ENCODE data around the gene ADSS2.
"Not testable (repeated sequence)": the region's sequence is repeated elsewhere in the genome, so short reads cannot be mapped to it uniquely, and the experiment has no call there.

The ADSS2 gene

DNA sequence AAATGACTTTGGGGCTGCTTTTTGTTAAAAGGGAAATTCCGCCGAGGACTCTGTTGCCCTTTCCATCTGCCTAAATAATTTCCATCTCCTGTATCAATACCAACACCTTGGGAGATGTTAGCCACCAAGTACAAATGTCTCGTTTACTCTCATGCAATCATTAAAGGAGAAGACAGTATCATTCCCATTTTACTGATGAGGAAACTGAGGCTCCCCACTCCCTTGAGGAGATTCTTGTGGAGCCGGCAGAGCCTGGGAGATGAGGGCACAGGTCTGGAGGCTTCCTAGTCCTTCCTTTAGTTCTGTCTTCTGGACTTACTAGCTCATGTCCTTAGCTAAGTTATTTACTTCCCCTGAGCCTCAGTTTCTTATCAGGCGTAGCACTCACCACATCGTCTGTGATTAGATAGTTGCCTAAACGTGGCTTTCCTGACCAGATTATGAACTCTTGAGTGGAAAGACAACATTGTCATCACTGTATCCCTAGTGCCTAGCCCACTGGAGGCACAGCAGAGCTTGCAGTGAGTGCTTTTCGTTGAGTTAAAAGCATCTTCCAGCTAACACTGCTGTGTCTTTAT is 81.6 kb downstream of the ADSS2 start:
- in situ Hi-C loops (cut with HindIII; ENCODE audit: low sequenced_read_pairs), result no loop called here
- TF ChIP-seq, protein P1, sequence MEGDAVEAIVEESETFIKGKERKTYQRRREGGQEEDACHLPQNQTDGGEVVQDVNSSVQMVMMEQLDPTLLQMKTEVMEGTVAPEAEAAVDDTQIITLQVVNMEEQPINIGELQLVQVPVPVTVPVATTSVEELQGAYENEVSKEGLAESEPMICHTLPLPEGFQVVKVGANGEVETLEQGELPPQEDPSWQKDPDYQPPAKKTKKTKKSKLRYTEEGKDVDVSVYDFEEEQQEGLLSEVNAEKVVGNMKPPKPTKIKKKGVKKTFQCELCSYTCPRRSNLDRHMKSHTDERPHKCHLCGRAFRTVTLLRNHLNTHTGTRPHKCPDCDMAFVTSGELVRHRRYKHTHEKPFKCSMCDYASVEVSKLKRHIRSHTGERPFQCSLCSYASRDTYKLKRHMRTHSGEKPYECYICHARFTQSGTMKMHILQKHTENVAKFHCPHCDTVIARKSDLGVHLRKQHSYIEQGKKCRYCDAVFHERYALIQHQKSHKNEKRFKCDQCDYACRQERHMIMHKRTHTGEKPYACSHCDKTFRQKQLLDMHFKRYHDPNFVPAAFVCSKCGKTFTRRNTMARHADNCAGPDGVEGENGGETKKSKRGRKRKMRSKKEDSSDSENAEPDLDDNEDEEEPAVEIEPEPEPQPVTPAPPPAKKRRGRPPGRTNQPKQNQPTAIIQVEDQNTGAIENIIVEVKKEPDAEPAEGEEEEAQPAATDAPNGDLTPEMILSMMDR (IDR thresholded peaks at IDR 0.05; ENCODE audit: low read depth, low read length, missing control alignments), result no peak
- no peak overlapping the region for H3K4me3 ChIP-seq (ENCODE audit: low read depth, low read length)
- DNase-seq (ENCODE audit: low read depth), result no peak

DNA sequence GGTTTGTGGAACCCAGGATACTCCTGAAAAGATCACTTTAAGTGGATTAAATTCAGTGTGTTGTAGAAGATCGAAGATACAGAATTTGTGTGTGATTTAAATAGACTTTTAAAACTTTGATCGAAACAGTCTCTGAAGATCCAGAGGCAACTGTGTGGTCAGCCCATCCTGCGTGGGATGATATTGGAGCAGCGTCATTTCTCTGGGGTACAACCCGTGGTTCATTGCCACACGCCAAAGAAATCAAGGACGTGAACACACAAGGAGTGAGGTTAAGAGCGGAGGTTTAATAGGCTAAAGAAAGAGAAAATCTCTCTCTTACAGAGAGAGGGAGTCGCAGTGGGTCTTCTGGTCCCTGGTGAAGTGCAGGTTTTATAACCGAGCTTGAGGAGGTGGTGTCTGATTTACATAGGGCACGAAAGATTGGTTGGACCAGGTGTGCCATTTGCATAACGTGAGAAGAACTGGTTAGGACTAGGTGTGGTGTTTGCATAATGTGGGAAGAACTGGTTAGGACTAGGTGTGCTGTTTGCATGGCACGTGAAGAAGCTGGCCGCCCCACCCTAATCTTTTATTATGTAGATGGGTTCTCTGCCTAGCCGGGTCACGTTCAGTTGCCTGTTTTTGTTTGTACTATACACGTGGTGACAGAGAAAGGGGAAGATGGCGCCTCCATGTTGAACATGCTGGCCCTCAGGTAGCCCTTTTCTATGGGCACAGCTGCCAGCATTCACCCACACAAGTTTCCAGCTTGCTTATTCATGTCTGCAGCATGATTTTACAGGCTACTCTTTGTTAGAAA is 82.3 kb downstream of the ADSS2 start:
- TF ChIP-seq, protein P1 (IDR thresholded peaks at IDR 0.05; ENCODE audit: low read depth, low read length, missing control alignments), result no peak
- in situ Hi-C loops (cut with HindIII; ENCODE audit: low sequenced_read_pairs), result no loop called here
- no peak overlapping the region for H3K4me3 ChIP-seq (ENCODE audit: low read depth, low read length)
- no peak for DNase-seq (ENCODE audit: low read depth)

DNA sequence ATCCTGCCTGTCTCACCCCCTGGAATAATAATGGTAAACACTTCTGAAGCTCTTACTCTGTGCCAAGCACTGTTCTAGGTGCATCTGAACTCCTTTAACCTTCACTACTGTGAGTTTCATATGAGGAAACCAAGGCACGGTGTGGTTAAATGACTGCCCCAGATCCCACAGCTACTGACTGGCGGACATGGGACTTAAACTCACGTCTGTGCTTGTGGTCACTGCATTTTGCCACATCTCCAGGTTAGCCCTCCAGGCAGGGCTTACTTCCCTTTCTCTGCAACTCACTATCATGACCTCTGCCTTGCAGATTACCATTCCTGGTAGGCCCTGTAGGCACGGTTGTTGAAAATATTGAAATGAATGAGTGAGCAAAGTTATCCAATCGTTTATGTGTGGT is 83.4 kb downstream of the ADSS2 start:
- no peak for DNase-seq (ENCODE audit: low read depth)
- H3K4me3 ChIP-seq (ENCODE audit: low read depth, low read length), result no peak overlapping the region
- in situ Hi-C loops (cut with HindIII; ENCODE audit: low sequenced_read_pairs), result no loop called here
- TF ChIP-seq, protein P1 (IDR thresholded peaks at IDR 0.05; ENCODE audit: low read depth, low read length, missing control alignments), result no peak

DNA sequence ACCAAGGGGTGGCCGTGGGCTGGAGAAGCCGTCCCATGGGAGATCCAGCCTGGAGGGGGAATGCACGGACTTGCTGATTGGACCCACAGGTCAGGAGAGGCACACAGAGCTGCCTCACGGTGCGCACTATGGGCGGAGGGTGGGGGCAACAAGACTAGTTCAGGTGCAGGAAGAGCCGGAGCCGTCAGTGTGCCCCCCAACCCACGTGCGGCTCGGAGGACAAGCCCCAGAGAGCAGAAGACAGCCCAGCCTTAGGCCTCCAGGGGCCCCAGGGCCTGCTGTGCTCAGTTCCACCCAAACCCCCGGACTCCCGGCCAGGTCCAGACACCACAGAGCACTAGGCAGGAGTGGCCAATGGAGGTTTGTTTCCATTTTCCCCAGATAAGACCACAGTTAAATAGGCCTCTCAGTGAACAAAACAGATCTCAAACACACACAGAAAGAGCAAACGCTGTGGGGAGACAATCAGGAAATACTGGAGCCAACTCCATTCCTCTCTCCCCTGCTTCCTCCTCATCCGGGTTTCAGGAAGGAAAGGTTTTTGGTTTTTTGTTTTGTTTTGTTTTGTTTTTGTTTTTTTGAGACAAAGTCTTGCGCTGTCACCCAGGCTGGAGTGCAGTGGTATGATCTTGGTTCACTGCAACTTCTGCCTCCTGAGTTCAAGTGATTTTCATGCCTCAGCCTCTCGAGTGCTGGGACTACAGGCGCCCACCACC is 84.2 kb downstream of the ADSS2 start:
- in situ Hi-C loops (cut with HindIII; ENCODE audit: low sequenced_read_pairs), result no loop called here
- DNase-seq (ENCODE audit: low read depth), result no peak
- no peak overlapping the region for H3K4me3 ChIP-seq (ENCODE audit: low read depth, low read length)
- TF ChIP-seq, protein P1 (IDR thresholded peaks at IDR 0.05; ENCODE audit: low read depth, low read length, missing control alignments), result no peak

DNA sequence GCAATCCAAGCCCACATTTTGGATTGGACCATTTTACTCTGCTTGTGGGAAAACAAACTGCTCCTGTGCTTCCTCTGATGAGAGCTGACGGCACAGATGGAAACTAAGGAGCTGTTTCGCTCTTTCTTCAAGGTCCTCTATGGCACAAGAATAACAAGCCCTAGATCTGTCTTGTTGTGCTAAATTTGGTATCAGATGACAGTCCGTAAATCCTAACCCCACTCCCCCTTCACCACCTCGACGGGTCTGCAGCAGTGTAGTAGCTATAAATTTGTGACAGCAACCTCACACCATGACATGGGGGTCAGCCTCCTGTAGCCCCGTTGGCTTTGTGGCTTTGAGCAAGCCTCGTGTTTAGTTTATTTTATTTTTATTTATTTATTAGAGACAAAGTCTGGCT is 85.9 kb downstream of the ADSS2 start:
- TF ChIP-seq, protein P1 (IDR thresholded peaks at IDR 0.05; ENCODE audit: low read depth, low read length, missing control alignments), result no peak
- DNase-seq (ENCODE audit: low read depth), result no peak
- in situ Hi-C loops (cut with HindIII; ENCODE audit: low sequenced_read_pairs), result no loop called here
- no peak overlapping the region for H3K4me3 ChIP-seq (ENCODE audit: low read depth, low read length)

DNA sequence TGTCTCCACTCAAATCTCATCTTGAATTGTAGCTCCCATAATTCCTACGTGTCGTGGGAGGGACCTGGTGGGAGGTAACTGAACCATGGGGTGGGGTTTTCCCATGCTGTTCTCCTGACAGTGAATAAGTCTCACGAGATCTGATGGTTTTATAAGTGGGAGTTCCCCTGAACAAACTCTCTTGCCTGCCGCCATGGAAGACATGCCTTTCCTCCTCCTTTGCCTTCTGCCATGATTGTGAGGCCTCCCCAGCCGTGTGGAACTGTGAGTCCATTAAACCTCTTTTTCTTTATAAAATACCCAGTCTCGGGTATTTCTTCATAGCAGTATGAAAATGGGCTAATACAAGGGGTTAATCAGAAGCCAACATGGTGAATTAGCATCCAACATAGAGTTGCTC is 86.4 kb downstream of the ADSS2 start:
- in situ Hi-C loops (cut with HindIII; ENCODE audit: low sequenced_read_pairs), result not testable (repeated sequence)

DNA sequence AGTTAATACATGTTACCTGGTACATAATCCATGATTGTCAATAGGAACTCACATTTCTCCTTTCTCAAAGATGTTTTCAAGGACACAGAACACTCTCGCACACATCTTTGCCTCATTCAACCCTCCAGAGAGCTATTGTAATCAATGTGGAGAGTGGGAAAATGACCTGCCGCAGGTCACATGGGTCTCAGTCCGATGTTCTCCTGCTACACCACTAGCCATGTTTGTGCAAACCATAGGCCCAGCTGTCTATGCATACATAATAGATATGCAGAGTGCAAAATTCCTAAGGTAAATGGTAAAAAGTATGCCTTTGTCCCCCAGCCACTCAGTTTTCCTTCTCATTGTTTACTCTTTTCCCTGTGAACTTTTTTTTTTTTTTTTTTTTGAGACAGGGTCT is 89.2 kb downstream of the ADSS2 start:
- no peak for DNase-seq (ENCODE audit: low read depth)
- no peak overlapping the region for H3K4me3 ChIP-seq (ENCODE audit: low read depth, low read length)
- TF ChIP-seq, protein P1 (IDR thresholded peaks at IDR 0.05; ENCODE audit: low read depth, low read length, missing control alignments), result no peak
- in situ Hi-C loops (cut with HindIII; ENCODE audit: low sequenced_read_pairs), result no loop called here

More for the DNA sequence above, 86.4 kb downstream of the ADSS2 start:
- H3K4me3 ChIP-seq (ENCODE audit: low read depth, low read length); DNase-seq (ENCODE audit: low read depth): not testable (repeated sequence)

All from astrocyte of the cerebellum (primary cell).